Measurements from ENCODE around the gene EXOG.

DNA sequence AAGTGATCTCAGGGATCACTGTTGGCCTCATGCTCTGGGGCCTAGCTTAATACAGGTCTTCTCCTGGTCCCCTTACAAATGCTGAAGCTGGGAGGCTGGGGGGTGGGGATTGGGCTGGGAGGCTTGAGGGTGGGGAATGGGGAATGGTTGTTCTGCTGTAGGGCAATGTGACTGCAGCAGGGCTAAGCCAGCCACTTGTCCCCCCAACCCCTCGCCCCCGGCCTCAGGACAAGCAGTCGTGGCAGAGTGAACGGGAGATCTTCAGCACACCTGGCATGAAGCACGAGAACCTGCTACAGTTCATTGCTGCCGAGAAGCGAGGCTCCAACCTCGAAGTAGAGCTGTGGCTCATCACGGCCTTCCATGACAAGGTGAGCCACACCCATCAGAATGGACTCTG, 17.2 kb upstream of the EXOG start:
- TF ChIP-seq, protein P1, sequence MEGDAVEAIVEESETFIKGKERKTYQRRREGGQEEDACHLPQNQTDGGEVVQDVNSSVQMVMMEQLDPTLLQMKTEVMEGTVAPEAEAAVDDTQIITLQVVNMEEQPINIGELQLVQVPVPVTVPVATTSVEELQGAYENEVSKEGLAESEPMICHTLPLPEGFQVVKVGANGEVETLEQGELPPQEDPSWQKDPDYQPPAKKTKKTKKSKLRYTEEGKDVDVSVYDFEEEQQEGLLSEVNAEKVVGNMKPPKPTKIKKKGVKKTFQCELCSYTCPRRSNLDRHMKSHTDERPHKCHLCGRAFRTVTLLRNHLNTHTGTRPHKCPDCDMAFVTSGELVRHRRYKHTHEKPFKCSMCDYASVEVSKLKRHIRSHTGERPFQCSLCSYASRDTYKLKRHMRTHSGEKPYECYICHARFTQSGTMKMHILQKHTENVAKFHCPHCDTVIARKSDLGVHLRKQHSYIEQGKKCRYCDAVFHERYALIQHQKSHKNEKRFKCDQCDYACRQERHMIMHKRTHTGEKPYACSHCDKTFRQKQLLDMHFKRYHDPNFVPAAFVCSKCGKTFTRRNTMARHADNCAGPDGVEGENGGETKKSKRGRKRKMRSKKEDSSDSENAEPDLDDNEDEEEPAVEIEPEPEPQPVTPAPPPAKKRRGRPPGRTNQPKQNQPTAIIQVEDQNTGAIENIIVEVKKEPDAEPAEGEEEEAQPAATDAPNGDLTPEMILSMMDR (IDR thresholded peaks at IDR 0.05; ENCODE audit: extremely low read depth in 1 of 2, insufficient read depth in 1 of 2, low read depth in 1 of 2, low read length in 2 of 2), result no peak
- TF ChIP-seq JUN (IDR thresholded peaks at IDR 0.05; ENCODE audit: borderline replicate concordance, insufficient read depth, insufficient read length, low read depth), result no peak
- TF ChIP-seq POLR2A (IDR thresholded peaks at IDR 0.05; ENCODE audit: low read depth, low read length), result no peak
- no peak for TF ChIP-seq EZH2 (IDR thresholded peaks at IDR 0.05; ENCODE audit: borderline replicate concordance, low read depth, low read length, severe bottlenecking)
